ENCODE data around the gene PLEKHG2.

DNA sequence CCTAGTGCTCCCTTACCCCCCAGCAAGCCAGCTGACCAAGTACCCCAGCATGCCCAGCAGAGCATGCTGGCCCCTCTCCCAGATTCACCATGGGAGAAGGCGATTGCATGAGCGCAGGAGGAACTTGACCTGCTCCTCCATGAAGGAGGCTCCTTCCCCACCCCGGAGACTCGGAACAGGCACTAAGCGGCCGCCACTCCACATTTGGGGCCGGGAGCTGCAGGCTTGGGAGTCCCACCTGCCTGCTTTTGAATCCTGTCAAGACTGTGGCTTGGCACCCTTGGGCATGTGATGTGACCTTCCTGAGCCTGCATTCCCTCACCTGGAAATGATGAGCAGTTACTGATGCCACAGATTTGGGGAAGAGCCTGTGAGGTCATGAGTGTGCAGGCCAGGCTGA, 55.5 kb downstream of the PLEKHG2 start:
- TF ChIP-seq, protein P1, sequence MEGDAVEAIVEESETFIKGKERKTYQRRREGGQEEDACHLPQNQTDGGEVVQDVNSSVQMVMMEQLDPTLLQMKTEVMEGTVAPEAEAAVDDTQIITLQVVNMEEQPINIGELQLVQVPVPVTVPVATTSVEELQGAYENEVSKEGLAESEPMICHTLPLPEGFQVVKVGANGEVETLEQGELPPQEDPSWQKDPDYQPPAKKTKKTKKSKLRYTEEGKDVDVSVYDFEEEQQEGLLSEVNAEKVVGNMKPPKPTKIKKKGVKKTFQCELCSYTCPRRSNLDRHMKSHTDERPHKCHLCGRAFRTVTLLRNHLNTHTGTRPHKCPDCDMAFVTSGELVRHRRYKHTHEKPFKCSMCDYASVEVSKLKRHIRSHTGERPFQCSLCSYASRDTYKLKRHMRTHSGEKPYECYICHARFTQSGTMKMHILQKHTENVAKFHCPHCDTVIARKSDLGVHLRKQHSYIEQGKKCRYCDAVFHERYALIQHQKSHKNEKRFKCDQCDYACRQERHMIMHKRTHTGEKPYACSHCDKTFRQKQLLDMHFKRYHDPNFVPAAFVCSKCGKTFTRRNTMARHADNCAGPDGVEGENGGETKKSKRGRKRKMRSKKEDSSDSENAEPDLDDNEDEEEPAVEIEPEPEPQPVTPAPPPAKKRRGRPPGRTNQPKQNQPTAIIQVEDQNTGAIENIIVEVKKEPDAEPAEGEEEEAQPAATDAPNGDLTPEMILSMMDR (conservative IDR thresholded peaks at IDR 0.05) = no peak
- no peak for TF ChIP-seq ZFX (IDR thresholded peaks at IDR 0.05)

Measured in C4-2B (cell line).